ENCODE results near the gene KIF13A.
"Not testable (repeated sequence)": the region's sequence is repeated elsewhere in the genome, so short reads cannot be mapped to it uniquely, and the experiment has no call there.

Gene KIF13A

GRCh38 chr6:17842934-17843821, 144.3 kb downstream of the KIF13A start:
- FAIRE-seq: no peak

GRCh38 chr6:17842014-17842776, 145.2 kb downstream of the KIF13A start:
- no peak for FAIRE-seq

GRCh38 chr6:17839513-17840223, 147.8 kb downstream of the KIF13A start:
- no peak for FAIRE-seq

- FAIRE-seq: no peak
Observed at GRCh38 chr6:17836293-17836692, 151.1 kb downstream of the KIF13A start.

GRCh38 chr6:17835784-17836183, 151.7 kb downstream of the KIF13A start:
- no peak for FAIRE-seq

- FAIRE-seq: no peak
Observed at GRCh38 chr6:17831135-17831534, 156.3 kb downstream of the KIF13A start.

- FAIRE-seq: no peak
Observed at GRCh38 chr6:17829905-17830304, 157.5 kb downstream of the KIF13A start.

GRCh38 chr6:17828149-17828548, 159.3 kb downstream of the KIF13A start:
- FAIRE-seq: no peak

GRCh38 chr6:17826301-17826700, 161.1 kb downstream of the KIF13A start:
- no peak for FAIRE-seq

GRCh38 chr6:17820055-17820454, 167.4 kb downstream of the KIF13A start:
- FAIRE-seq: peak; percentile 65

GRCh38 chr6:17817763-17818162, 169.7 kb downstream of the KIF13A start:
- no peak for FAIRE-seq

- FAIRE-seq: peak; percentile 86
Observed at GRCh38 chr6:17816921-17817611, 170.4 kb downstream of the KIF13A start.

GRCh38 chr6:17813542-17813941, 173.9 kb downstream of the KIF13A start:
- no peak for FAIRE-seq

GRCh38 chr6:17812311-17812710, 175.1 kb downstream of the KIF13A start:
- no peak for FAIRE-seq

- FAIRE-seq: no peak
Observed at GRCh38 chr6:17808609-17809008, 178.8 kb downstream of the KIF13A start.

- not testable (repeated sequence) for FAIRE-seq
Observed at GRCh38 chr6:17807431-17807830, 180.0 kb downstream of the KIF13A start.

GRCh38 chr6:17803409-17803808, 184.0 kb downstream of the KIF13A start:
- FAIRE-seq: no peak

GRCh38 chr6:17798477-17799154, 188.8 kb downstream of the KIF13A start:
- no peak for FAIRE-seq

GRCh38 chr6:17790489-17790888, 196.9 kb downstream of the KIF13A start:
- no peak for FAIRE-seq

GRCh38 chr6:17785094-17785787, 202.2 kb downstream of the KIF13A start:
- FAIRE-seq: no peak

GRCh38 chr6:17780061-17780460, 207.4 kb downstream of the KIF13A start:
- FAIRE-seq: no peak
